T-helper 9 cell (primary cell): Measurements from ENCODE around the gene GCSAM.
A peak's percentile ranks its signal among the peaks of the same experiment; 100 is the strongest.

Source experiments
- DNase-seq: peaks from one replicate; pipeline ENCODE4 v3.0.0-alpha.2; 2020

The GCSAM gene

DNA sequence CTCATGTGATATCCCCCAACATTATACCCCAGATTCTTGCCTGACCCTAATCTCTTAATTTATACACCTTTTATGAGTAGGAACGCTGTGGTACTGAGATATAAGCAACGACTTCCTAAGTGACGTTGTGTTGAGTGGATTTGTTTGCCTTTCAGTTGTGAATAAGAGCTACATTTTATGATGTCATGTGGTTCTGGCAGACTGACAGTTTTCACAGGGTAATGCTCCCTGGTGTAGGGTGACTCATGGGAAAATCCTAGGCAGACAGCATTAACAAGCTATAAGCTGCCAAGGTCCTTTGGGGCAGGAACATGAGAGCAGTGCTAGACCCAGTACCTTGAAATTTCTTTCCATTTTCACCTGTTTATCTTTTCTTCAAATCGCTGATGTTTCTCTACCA, 35.7 kb downstream of the GCSAM start:
- DNase-seq, result no peak

DNA sequence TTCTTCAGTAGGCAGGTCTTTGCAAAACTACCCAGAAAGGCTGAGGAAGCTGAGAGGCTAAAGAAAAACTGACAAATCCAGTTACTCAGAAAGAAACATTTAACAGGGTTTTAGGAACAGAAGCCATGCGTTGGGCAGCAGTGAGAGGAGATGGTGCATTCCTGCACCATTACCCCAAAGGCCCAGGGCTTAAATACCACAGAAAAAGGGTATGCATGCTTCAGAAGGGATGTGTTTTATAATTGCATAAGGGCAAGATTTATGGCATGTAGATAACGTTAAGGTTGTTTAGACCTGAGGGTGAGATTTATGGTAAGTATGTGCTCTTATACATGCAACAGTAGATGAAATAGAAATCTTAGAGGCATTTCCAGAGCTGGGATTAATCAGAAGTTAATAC, 36.9 kb downstream of the GCSAM start:
- no peak for DNase-seq

DNA sequence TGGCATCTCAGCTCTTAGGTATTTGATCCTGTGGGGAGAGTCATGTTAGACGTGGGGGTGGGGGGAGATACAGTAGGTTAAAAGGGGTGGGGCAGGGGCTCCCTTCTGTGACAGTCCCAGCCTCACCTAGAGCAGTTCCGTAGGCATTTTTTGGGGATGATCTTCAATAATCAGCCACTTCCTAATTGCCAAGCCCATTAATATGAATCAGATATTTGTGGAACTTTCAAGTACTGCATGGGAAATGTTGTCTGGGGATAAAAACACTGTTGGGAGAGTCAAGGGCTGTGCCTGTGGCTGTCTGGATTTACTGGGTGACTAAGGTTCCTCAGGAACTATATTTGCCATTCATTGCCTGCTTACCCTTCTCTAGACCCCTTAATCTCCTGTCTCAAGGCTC, 37.3 kb downstream of the GCSAM start:
- no peak for DNase-seq

DNA sequence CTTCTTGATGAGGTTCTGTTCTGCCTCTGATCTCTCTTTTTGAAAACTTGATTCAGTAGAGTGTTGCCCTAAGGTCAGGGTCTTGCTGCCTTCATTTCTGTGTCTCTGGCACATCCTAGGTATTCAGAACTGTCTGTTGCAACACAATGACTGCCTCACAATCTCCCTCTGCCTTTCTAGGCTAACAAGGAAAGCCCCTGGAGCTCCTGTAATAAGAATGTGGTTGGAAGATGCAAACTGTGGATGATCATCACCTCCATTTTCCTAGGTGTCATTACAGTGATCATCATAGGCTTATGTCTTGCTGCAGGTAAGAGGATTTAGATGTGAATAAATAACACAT, 39.9 kb downstream of the GCSAM start:
- no peak for DNase-seq

DNA sequence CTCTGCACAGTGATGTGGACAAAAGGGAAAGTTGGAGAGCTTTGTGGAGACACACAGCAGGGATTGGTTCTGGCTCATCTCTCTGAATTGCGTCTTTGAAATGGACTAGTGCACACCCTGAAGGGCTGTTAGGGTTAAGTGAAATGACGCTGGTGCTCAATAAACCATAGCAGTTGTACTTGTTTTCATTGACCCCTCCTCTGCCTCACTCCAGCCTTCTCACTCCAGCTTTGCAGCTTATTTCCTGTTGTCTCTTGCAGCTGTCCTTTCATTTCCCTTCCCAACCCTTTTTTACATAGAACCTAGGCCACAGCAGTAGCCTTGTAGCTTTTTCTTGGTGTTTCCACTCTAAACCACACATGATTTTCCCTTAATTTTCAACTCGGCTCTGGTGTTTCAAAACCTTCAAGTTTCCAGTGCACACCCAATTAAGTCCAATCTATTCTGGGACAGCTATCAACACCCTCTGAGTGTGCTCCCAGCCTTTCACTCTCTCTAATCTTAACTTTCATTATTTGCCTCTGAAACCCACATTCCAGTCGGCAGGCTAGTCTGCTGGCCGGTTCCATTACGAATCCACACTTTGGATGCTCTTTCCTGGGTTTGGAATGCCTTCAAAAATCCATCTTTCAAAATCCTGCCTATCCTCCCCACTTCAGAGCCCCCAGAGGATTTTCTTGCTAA, 40.4 kb downstream of the GCSAM start:
- DNase-seq, result no peak

DNA sequence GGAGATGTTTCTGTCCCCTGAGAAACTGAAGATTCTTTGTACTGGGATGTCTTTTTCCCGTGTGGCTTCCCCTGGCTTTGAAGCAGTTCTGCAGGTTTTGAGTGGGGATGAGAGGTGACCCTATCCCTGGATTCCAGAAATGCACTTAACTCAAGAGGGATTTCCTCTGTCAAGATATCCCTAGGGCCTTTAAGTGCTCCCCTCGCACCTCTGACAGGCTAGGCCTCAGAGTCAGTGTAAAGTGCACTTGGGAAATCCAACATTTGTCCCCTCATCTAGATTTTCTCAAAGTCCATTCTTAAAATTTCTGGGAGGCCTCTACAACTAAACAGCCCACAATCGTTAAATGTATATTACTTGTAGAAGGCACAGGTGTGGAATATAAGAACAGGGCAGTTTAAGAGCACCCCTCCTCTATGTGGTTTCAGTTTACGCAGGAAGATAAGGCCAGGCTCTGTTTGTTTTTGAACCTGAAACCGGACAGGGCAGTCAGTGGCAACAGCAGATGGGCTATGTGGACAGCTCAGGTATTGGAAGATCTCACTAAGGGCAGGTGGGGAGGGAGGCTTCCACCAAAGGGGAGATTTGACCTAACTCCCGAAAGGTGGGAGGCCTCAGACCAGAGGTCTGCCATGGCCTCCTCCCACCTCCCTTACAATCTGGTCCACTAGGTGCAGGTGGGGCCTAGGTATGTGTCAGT, 42.0 kb downstream of the GCSAM start:
- DNase-seq, result no peak

DNA sequence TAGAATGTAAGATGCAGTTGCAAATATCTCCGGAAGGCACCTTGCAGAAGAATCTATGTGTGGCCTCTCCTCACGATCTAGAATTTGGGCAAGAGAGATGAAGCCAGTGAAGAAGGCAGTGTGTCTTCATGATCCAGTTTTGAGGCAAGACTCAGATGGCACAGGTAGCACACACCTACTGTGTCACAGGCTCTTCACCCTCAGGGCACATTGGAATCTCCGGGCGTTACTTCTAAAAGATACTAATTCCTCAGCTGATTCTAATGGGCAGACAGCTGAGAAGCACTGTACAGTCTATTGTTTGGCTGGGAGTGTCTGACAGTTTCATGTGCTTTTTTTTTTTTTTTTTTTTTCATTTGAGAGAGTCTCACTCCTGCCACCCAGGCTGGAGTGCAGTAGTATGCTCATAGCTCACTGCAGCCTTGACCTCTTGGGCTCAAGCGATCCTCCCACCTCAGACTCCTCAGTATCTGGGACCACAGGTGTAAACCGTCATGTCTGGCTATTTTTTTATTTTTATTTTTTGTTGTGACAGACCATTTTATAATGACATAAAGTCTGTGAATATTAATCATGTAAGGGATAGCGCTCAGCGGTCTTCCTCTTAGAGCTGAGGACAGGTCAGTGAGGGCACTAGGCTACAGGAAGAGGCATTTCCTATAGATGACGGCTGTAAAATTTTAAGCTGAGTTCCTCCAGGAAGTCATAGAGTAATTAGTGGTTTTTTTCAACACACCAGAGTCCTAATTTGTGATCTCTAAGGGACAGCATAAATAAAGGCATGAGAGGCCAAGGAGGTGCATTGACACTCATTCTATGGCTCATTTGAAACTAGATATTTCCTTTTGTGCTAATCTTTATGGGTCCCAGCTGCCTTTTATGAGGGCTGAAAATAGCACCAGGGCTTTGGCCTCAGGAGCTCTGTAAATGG, 42.8 kb downstream of the GCSAM start:
- no peak for DNase-seq

DNA sequence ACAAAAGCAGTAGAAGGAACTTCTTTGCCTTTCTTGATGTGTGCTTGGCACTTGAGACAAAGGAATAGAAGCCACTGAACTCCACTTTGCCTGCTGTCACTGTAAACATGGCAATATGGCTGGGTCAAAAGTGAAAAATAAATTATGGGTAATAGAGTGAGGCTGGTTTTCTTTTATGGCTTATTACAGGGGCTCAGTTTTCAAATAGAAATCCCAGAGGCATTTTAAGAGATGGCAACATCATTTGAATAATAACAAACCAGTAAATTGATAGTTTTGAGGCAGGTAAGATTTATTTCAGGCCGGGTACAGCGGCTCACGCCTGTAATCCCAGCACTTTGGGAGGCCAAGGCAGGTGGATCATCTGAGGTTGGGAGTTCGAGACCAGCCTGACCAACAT, 44.1 kb downstream of the GCSAM start:
- DNase-seq, result no peak

DNA sequence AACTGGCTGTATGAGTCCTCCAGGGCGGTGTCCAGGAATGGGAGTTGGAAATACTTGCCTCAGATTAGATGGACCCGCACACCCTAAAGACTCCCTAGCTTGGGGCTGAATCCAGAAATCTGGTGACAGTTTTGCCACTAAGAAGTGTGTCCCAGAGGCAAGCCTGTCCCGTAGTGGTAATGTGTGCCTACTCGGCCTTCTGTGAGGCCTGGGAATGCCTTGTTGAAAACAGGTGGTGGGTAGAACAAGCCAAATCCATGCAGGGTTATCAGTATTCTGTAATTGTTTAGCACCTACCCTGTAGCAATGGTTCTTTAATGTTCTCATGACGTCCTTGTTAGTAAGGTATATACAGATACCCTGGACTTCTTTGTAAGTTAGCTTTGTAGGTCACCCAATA, 45.3 kb downstream of the GCSAM start:
- DNase-seq, result no peak

DNA sequence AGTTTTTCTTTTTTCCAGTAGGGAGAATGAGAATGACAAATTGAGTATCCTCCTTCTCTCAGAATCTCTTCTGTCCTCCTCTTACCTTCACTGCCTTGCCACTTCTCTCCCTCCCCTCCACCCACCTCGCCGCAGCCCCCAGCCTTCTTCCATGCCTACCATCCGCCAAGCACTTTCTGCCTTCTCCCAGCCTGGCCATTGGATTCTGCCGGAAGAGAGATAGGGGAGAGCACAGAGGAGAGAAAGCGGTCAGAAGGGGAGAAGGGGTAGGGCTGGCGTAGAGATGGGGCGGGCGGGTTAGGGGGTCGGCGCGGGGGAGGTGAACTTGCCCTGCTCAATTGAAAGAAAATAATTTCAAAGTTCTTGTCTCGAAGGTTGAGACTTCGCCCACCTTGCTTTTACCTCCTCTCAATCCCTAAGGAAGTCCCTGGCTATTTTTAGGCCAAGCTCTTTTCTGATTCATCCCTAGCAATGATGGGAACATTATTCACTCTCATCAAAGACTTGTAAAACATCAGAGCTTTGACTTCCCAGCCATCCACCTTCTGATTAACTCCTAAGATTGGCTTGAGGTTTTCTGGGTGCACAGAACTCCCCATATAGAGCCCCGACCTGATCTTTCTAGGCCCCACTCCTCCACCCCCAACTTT, 46.0 kb downstream of the GCSAM start:
- DNase-seq, result no peak

DNA sequence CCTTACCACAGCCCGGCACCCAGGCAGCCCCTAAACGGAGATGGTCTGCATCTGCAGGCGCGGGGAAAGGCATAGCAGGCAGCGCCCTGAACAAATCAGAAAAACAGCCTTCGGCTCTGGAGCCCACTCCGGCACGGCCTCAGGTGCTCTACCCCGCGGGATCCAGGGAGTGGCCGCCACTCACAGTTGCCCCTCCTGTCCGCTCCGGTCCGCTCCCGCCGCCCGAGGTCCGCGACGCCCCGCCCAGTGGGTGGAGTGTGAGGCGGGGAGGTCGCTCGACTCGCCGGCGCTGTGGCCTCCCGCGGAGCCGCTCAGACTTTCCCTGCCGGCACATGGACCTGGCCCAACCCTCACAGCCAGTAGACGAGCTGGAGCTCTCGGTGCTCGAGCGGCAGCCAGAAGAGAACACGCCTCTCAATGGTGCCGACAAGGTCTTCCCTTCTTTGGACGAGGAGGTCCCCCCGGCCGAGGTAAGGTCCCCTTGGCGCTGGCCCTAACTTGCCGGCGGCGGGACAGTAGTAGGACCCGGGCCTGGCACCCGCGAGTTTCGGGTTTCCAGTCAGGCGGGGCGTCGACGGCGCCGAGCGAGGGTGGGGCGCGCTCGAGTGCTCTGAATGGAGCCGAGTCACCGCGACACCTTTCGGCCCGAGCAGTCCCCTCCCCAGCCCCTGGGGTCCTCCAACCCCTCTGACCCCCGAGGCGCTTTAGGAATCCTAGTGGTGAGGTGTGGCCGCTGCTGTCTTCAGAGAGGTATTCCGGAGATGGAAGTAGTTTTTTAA, 46.8 kb downstream of the GCSAM start, which contains the start of gene C3orf52:
Gene C3orf52 (plus strand): TSS at position 314 of the 779 bp plus-strand sequence. CDS start 19 bp downstream, at position 333.
- DNase-seq, result peak; percentile 44

DNA sequence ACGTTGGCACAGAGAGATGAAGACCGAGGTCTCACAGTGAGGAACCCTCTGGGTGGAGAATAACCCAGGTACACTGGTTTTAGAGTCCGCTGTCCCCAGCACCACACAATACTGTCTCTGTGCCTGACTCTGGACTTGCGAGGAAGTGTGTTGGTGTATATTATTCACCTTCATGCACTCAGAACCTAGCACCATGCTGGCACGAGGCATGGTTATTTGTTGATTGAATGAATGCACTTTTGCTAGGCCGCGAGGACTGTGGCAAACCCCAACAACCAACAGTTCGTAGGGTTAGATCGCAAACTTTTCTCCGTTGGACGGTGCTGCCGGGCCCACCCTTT, 47.3 kb downstream of the GCSAM start:
- no peak for DNase-seq

DNA sequence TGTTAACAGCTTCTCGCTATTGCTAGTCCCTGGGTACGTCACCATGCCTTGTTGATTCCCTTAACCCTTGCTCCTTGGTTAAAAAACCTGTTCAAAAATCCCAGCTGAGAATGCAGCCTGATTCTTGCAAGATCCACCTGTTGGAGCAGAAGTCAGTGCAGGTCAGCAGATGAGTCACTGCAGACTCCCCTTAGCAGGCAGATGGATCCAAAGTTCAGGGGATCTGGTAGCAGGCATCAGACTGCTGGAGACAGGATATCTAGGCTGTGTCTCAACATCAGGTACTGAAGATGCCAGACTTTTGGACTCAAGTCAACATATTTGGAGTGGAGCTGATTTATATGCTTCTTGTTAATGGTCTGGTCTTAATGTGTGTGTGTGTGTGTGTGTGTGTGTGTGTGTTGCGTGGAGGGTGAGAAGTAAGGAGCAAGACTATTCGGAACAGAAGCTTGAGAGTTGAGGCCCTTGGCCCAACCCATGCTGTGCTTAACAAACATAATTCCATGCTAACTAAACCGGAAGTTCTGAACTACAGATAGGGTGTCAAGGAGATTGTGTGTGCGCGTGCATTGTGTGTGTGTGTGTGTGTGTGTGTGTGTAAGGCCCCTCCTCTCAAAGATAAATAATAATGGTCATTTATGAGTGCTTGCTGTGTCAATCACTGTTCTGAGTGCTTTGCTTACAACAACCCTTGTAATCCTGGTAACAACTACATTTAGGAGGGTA, 47.9 kb downstream of the GCSAM start:
- DNase-seq, result no peak

DNA sequence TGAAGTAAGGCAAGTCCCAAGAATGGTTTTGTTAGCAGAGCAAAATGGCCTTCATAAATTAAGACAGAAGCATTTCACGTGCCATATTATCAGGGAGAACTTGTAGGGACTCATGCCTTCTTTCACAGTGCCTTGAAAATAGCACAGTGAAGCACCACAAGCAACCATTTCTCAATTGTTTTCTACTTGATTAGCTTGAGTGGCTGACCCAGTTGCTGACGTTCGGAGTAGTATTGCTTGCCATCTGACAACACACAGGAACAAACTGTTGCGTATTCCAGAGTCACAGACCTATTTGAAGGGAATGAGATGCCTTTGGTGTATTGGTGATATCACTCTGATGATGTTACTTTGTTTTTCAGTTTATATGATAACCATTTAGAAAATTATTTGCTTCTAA, 49.8 kb downstream of the GCSAM start:
- DNase-seq, result no peak

DNA sequence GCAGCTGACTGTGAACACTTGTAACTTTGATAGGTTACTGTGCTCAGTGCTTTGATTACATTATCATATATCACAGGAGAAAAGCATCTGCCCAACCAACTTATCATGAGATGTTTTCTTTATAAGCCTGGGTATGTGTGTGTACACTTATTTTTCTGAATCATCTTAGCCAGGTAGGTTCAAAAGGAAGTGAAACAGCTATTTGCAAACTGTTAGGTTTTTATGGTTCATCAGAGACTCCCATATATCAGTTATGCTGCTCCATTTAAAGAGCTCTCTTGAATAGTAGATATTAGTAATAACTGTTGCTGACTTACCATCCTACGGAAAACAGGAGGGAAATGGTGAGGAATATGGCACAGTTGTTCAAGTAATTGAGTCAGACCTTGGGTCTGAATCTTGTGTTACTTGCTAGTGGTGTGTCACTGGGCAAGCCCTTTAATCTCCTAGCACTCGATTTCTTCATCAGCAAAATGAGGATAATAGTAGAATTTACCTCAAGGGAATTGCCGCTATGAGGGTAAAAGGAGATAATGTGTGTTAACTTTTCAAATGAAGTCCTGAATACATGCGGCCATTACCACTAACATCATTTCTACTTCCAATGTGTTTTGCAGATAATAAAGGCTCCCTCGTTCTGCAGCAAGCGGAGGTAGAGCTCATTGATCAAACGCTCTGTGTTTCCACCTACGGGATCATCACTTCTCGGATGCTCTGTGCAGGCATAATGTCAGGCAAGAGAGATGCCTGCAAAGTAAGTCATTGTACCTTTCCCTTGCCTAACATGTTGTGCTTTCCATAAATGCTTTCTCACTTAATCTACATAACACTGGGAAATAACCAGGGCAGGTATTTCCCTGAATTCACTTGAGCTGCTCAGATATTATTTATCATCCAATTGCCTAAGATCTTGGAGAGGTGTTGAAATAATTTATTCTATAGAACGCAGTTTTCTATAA, 54.6 kb downstream of the GCSAM start:
- DNase-seq, result no peak

DNA sequence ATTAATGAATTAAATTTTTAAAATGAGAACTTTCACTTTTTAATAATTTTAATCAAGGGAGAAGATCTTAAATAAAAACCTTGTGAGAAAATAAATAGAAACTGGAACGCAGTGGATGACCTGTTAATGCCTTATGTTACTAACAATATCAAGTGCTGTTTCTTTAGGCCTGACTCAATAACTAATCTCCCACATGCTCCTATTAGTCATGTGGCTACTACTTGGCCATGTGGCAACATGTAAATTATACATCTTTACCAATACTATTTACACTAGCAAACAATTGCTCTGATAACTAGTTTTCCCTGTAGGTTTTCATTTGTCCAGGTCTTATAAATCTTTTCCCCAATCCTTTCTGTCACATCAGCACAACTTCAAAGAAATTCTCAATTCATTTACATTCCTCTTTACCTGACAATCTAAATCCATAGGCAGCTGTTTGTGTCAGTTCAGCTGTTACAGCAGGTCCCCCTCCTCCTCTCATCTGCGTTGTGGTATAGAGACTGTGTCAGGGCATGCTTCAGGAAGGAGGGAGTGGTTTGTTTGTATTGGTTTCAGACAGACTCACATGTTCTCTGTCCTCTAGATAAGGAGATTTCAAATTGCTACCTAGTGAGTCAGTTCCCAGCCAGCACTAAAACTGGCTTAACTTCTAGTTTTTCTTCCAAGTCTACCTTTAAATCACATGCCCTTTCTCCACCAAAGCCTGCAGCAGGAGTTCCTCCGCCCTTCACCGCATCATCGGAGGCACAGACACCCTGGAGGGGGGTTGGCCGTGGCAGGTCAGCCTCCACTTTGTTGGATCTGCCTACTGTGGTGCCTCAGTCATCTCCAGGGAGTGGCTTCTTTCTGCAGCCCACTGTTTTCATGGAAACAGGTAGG, 58.2 kb downstream of the GCSAM start:
- no peak for DNase-seq

DNA sequence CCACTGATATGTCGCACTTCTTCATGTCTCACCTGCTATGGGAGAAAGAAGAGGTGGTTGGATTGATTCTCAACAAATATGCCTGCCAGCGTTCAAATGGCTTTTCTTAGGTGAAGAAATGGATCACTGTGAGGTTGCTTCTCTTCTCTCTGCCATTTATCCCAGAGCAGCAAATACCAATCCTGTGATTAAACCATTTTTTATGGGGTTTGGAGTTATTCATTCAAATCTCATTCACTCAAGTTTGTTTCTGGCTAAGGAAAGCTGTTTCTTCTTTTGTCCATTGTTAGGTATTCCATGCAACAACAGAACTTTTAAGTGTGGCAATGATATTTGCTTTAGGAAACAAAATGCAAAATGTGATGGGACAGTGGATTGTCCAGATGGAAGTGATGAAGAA, 59.0 kb downstream of the GCSAM start:
- DNase-seq, result no peak

DNA sequence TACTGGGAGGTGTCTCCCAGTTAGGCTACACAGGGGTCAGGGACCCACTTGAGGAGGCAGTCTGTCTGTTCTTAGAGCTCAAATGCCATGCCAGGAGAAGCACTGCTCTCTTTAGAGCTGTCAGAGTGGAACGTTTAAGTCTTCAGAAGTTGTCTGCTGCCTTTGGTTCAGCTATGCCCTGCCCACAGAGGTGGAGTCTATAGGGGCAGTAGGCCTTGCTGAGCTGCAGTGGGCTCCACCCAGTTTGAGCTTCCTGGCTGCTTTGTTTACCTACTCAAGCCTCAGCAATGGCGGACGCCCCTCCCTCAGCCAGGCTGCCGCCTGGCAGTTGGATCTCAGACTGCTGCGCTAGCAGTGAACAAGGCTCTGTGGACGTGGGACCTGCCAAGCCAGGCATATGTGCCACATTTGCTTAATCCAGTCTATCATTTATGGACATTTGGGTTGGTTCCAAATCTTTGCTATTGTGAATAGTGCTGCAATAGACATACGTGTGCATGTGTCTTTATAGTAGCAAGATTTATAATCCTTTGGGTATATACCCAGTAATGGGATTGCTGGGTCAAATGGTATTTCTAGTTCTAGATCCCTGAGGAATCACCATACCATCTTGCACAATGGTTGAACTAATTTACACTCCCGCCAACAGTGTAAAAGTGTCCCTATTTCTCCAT, 60.5 kb downstream of the GCSAM start:
- peak; percentile 43 for DNase-seq
